ENCODE results near the gene PDZD8. TPM values are rescaled to one million over a fixed set of nuclear protein-coding genes. Genes with fewer than 3 reads are reported as not detected.

PDZD8 gene
- total RNA-seq, 1 experiment from 2014 or later, result 13.6 TPM

- no TSS peak for BruUV-seq (replicated peaks)
- Histone ChIP-seq H3K9me3 (ENCODE audit: low read length) (no peaks in the 10 kb centered on the region), H3K4me1 (ENCODE audit: insufficient read depth, low read length) (no peaks in the 10 kb centered on the region), H4K20me1 (ENCODE audit: low read length) (no peaks in the 10 kb centered on the region), H3K36me3 (ENCODE audit: low read depth, low read length) (no peaks in the 10 kb centered on the region), H3K27ac (ENCODE audit: low read length) (no peak overlapping the region), H3K4me3 (ENCODE audit: low read length) (no peak overlapping the region), H3K4me2 (ENCODE audit: low read length) (no peak overlapping the region), H2AFZ (ENCODE audit: low read length) (no peak overlapping the region), H3K27me3 (ENCODE audit: low read length) (peaks cover 25% of the 10 kb centered on the region), H3K79me2 (ENCODE audit: low read length) (no peaks in the 10 kb centered on the region), H3K9me2 (replicated peaks; ENCODE audit: low read length) (no peaks in the 10 kb centered on the region), H3K9ac (ENCODE audit: low read length) (no peak overlapping the region), H3F3A (ENCODE audit: low read length, unreplicated experiment) (no peaks in the 10 kb centered on the region)
- ChIA-PET POLR2A (ENCODE audit: unreplicated experiment) (no interaction called here), CTCF (no interaction called here)
- intact Hi-C loops (cut with micrococcal nuclease), result no loop called here
- no peak for TF ChIP-seq CTCF (conservative IDR thresholded peaks at IDR 0.05; ENCODE audit: low read depth, low read length)
- no peak for TF ChIP-seq EZH2 (IDR thresholded peaks at IDR 0.05; ENCODE audit: low read length, unreplicated experiment)
- TF ChIP-seq EZH2phosphoT487 (IDR thresholded peaks at IDR 0.05; ENCODE audit: borderline replicate concordance, low read length), result no peak
- DNase-seq (no peak), ATAC-seq (no peak)
Observed at GRCh38 chr10:117253908-117254307, 121.3 kb downstream of the PDZD8 start.

- Histone ChIP-seq H3K27ac (ENCODE audit: low read length) (no peak overlapping the region), H4K20me1 (ENCODE audit: low read length) (no peaks in the 10 kb centered on the region), H3K4me3 (ENCODE audit: low read length) (no peak overlapping the region), H3K4me2 (ENCODE audit: low read length) (no peak overlapping the region), H3K27me3 (ENCODE audit: low read length) (peaks cover 21% of the 10 kb centered on the region), H3K9me3 (ENCODE audit: low read length) (no peaks in the 10 kb centered on the region), H3K36me3 (ENCODE audit: low read depth, low read length) (no peaks in the 10 kb centered on the region), H3F3A (ENCODE audit: low read length, unreplicated experiment) (no peaks in the 10 kb centered on the region), H3K79me2 (ENCODE audit: low read length) (no peaks in the 10 kb centered on the region), H3K9me2 (replicated peaks; ENCODE audit: low read length) (no peaks in the 10 kb centered on the region), H2AFZ (ENCODE audit: low read length) (no peak overlapping the region), H3K4me1 (ENCODE audit: insufficient read depth, low read length) (no peaks in the 10 kb centered on the region), H3K9ac (ENCODE audit: low read length) (no peak overlapping the region)
- DNase-seq (no peak), ATAC-seq (no peak)
- no TSS peak for BruUV-seq (replicated peaks)
- POLR2A ChIA-PET (ENCODE audit: unreplicated experiment), result no interaction called here
- TF ChIP-seq EZH2 (IDR thresholded peaks at IDR 0.05; ENCODE audit: low read length, unreplicated experiment), result no peak
- no peak for TF ChIP-seq EZH2phosphoT487 (IDR thresholded peaks at IDR 0.05; ENCODE audit: borderline replicate concordance, low read length)
- no peak for TF ChIP-seq CTCF (conservative IDR thresholded peaks at IDR 0.05; ENCODE audit: low read depth, low read length)
- CTCF ChIA-PET, result no interaction called here
- intact Hi-C loops (cut with micrococcal nuclease), result no loop called here
Observed at GRCh38 chr10:117250411-117250810, 124.8 kb downstream of the PDZD8 start.

- Histone ChIP-seq H3K4me2 (ENCODE audit: low read length) (no peak overlapping the region), H3K4me3 (ENCODE audit: low read length) (no peak overlapping the region), H3K9me2 (replicated peaks; ENCODE audit: low read length) (no peaks in the 10 kb centered on the region), H3K9me3 (ENCODE audit: low read length) (no peaks in the 10 kb centered on the region), H4K20me1 (ENCODE audit: low read length) (no peaks in the 10 kb centered on the region), H3K4me1 (ENCODE audit: insufficient read depth, low read length) (no peaks in the 10 kb centered on the region), H3K27ac (ENCODE audit: low read length) (no peak overlapping the region), H2AFZ (ENCODE audit: low read length) (no peak overlapping the region), H3F3A (ENCODE audit: low read length, unreplicated experiment) (no peaks in the 10 kb centered on the region), H3K9ac (ENCODE audit: low read length) (no peak overlapping the region), H3K27me3 (ENCODE audit: low read length) (peaks cover 21% of the 10 kb centered on the region), H3K36me3 (ENCODE audit: low read depth, low read length) (no peaks in the 10 kb centered on the region), H3K79me2 (ENCODE audit: low read length) (no peaks in the 10 kb centered on the region)
- DNase-seq, result no peak
- CTCF ChIA-PET, result no interaction called here
- no TSS peak for BruUV-seq (replicated peaks)
- no peak for TF ChIP-seq EZH2phosphoT487 (IDR thresholded peaks at IDR 0.05; ENCODE audit: borderline replicate concordance, low read length)
- no peak for TF ChIP-seq EZH2 (IDR thresholded peaks at IDR 0.05; ENCODE audit: low read length, unreplicated experiment)
- TF ChIP-seq CTCF (conservative IDR thresholded peaks at IDR 0.05; ENCODE audit: low read depth, low read length), result no peak
- intact Hi-C loops (cut with micrococcal nuclease), result no loop called here
- ATAC-seq, result no peak
- POLR2A ChIA-PET (ENCODE audit: unreplicated experiment), result interaction anchor here (0.5 kb wide), 1 partner anchor 38 kb away, joined by 4 read pairs; no protein-coding TSS in a partner anchor
Observed at GRCh38 chr10:117249493-117250093, 125.6 kb downstream of the PDZD8 start.
